ENCODE data around the gene REX1BD. TPM values are rescaled to one million over a fixed set of nuclear protein-coding genes. Genes with fewer than 3 reads are reported as not detected.

The REX1BD gene
- total RNA-seq, 1 experiment from 2014 or later = 72.3 TPM

GRCh38 chr19:18610556-18611326 is 22.1 kb downstream of the REX1BD start:
- H2AFZ ChIP-seq (ENCODE audit: low read length) = no peak overlapping the region
- H2BK20ac ChIP-seq (ENCODE audit: low read depth, low read length, poor library complexity, severe bottlenecking) = no peak overlapping the region
- H3K27ac Mint-ChIP-seq = no peak overlapping the region
- peak overlapping the region; percentile 16; the same call in 1 of the 2 replicates for H2BK15ac ChIP-seq (ENCODE audit: low read depth, low read length)
- H3K9me3 ChIP-seq (ENCODE audit: control insufficient read depth, low read depth, low read length) = no peaks in the 10 kb centered on the region
- H3T11ph ChIP-seq (ENCODE audit: low read length) = no peak overlapping the region
- no peak overlapping the region for H2AK5ac ChIP-seq (ENCODE audit: insufficient read length, low read length)
- H3K9ac ChIP-seq (ENCODE audit: extremely low read depth, insufficient read length, low read length) = no peak overlapping the region
- H3K4me2 ChIP-seq (ENCODE audit: insufficient read depth, insufficient read length, low read length) = peak overlapping the region; percentile 44
- no peak overlapping the region for H4K91ac ChIP-seq (ENCODE audit: insufficient read length, low read depth, low read length)
- no peak overlapping the region for H2BK5ac ChIP-seq (ENCODE audit: insufficient read length, low read length)
- H3K4ac ChIP-seq (ENCODE audit: low read depth, low read length) = no peak overlapping the region
- peak overlapping the region; percentile 62 to 76 for H3K4me3 Mint-ChIP-seq
- peaks cover 0 to 2% of the 10 kb centered on the region in 2 experiments; a peak in 2 of 5 replicates for H3K9me3 Mint-ChIP-seq
- H3K56ac ChIP-seq (ENCODE audit: insufficient read length, low read depth, low read length) = no peak overlapping the region
- no peak overlapping the region for H4K8ac ChIP-seq (replicated peaks; ENCODE audit: insufficient read length, low read depth, low read length)
- TF ChIP-seq, protein P1, sequence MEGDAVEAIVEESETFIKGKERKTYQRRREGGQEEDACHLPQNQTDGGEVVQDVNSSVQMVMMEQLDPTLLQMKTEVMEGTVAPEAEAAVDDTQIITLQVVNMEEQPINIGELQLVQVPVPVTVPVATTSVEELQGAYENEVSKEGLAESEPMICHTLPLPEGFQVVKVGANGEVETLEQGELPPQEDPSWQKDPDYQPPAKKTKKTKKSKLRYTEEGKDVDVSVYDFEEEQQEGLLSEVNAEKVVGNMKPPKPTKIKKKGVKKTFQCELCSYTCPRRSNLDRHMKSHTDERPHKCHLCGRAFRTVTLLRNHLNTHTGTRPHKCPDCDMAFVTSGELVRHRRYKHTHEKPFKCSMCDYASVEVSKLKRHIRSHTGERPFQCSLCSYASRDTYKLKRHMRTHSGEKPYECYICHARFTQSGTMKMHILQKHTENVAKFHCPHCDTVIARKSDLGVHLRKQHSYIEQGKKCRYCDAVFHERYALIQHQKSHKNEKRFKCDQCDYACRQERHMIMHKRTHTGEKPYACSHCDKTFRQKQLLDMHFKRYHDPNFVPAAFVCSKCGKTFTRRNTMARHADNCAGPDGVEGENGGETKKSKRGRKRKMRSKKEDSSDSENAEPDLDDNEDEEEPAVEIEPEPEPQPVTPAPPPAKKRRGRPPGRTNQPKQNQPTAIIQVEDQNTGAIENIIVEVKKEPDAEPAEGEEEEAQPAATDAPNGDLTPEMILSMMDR (conservative IDR thresholded peaks at IDR 0.05) = no peak
- peaks cover 42 to 53% of the 10 kb centered on the region in 2 experiments for H3K4me1 Mint-ChIP-seq
- DNase-seq = peak; percentile 68
- peaks cover 86% of the 10 kb centered on the region for H3K27me3 Mint-ChIP-seq (ENCODE audit: low read depth)
- no peaks in the 10 kb centered on the region for H3K79me2 ChIP-seq (ENCODE audit: insufficient read depth, low read length)
- peaks cover 74% of the 10 kb centered on the region for H3K27me3 ChIP-seq (ENCODE audit: insufficient read depth, low read length)
- H3K23ac ChIP-seq (ENCODE audit: insufficient read length, low read depth, low read length) = no peak overlapping the region
- H2BK12ac ChIP-seq (ENCODE audit: insufficient read length, low read depth, low read length) = peak overlapping the region; percentile 88
- no peak overlapping the region for H2BK120ac ChIP-seq (ENCODE audit: low read depth, low read length, poor library complexity, severe bottlenecking)
- H3K4me1 ChIP-seq (ENCODE audit: insufficient read depth, low read length) = peaks cover 17% of the 10 kb centered on the region
- no peaks in the 10 kb centered on the region; a peak in 2 of 7 replicates for H3K36me3 Mint-ChIP-seq (ENCODE audit: insufficient read depth in 1 of 3, low read depth in 3 of 3)
- no peaks in the 10 kb centered on the region for H4K20me1 ChIP-seq (ENCODE audit: control insufficient read depth, insufficient read depth, insufficient read length)
- peak overlapping the region; percentile 73 for H3K14ac ChIP-seq (ENCODE audit: insufficient read depth, low read length)
- H3K27ac ChIP-seq (ENCODE audit: insufficient read length, low read depth, low read length) = no peak overlapping the region
- no peaks in the 10 kb centered on the region for H3K79me1 ChIP-seq (ENCODE audit: insufficient read depth, low read depth, low read length, poor library complexity, severe bottlenecking)
- H4K5ac ChIP-seq (ENCODE audit: insufficient read length, low read depth, low read length) = no peak overlapping the region
- WGBS (ENCODE audit: extremely low coverage, insufficient read length, low lambda C conversion rate) = no CpG with 5 or more reads among the region's 45 CpGs
- peaks cover 27% of the 10 kb centered on the region for H3K23me2 ChIP-seq (ENCODE audit: insufficient read length, low read depth, low read length, poor library complexity, severe bottlenecking)
- no peak overlapping the region for H3K18ac ChIP-seq (ENCODE audit: insufficient read length, low read depth, low read length)

Measured in H9 (cell line).